WTC11 (cell line): Measurements from ENCODE around the gene PMP22.

Experiments
- E2F4 ChIP-seq: sonication (generic); formaldehyde crosslinking; IDR thresholded peaks from 2 replicates; pipeline ENCODE4 v1.8.1; 2022; ENCODE audit warnings: low read depth, mild to moderate bottlenecking, moderate library complexity, missing genetic modification reagents, borderline replicate concordance
- NR1H2 ChIP-seq: sonication (generic); formaldehyde crosslinking; IDR thresholded peaks from 2 replicates; pipeline ENCODE4 v1.9.0; 2021; ENCODE audit warnings: mild to moderate bottlenecking, moderate library complexity, missing genetic modification reagents
- ZMAT4 ChIP-seq: fragments of 250-450 bp; sonication (Bioruptor Pico); IDR thresholded peaks from 2 replicates; pipeline ENCODE4 v1.9.0; 2021; ENCODE audit warnings: mild to moderate bottlenecking

- TF ChIP-seq ZMAT4 (CRISPR knock-in tag) = no peak
- TF ChIP-seq E2F4 (CRISPR knock-in tag) = no peak
- no peak for TF ChIP-seq NR1H2 (CRISPR knock-in tag)
These were observed 42.6 kb upstream of the PMP22 start for GRCh38 chr17:15307710-15308111.
